ENCODE measurements around the gene CACNA2D2. TPM values are rescaled to one million over a fixed set of nuclear protein-coding genes. Genes with fewer than 3 reads are reported as not detected.

Gene CACNA2D2
- not detected for total RNA-seq

GRCh38 chr3:50503504-50504342 lies at the start of gene CACNA2D2:
TSS of gene CACNA2D2 (minus strand) at chr3:50503634. CDS start at chr3:50503423, 211 bp downstream.

GRCh38 chr3:50358911-50359759 lies 144.3 kb downstream of the CACNA2D2 start, which contains the start of gene TMEM115:
TSS of gene TMEM115 (minus strand) at chr3:50359521. CDS start at chr3:50359063, 458 bp downstream.

GRCh38 chr3:50350527-50351322 lies 152.7 kb downstream of the CACNA2D2 start, which contains the start of the genes CYB561D2 and NPRL2:
TSS of gene CYB561D2 (plus strand) at chr3:50350862. CDS start at chr3:50351434, 572 bp downstream.
TSS of gene NPRL2 (minus strand) at chr3:50350775. CDS start at chr3:50350652, 123 bp downstream.

GRCh38 chr3:50345586-50346234 lies 157.7 kb downstream of the CACNA2D2 start, which contains the start of gene ZMYND10:
TSS of gene ZMYND10 (minus strand) at chr3:50345732. CDS start at chr3:50345579, 153 bp downstream.

GRCh38 chr3:50340448-50341329 lies 162.7 kb downstream of the CACNA2D2 start, which contains the start of gene RASSF1:
TSS of gene RASSF1 (minus strand) at chr3:50340836. CDS start at chr3:50340805, 31 bp downstream.

GRCh38 chr3:50327943-50328691 lies 175.3 kb downstream of the CACNA2D2 start, which contains the start of gene TUSC2:
TSS of gene TUSC2 (minus strand) at chr3:50328223. CDS start at chr3:50328099, 124 bp downstream.

GRCh38 chr3:50322386-50323091 lies 180.9 kb downstream of the CACNA2D2 start, which contains the start of gene HYAL2:
TSS of gene HYAL2 (minus strand) at chr3:50322745. CDS start at chr3:50320489, 2,256 bp downstream.

Small RNAs within 50 kb of the gene (small RNA-seq; reads per million reads assigned to genes)
- 0 to 0.64 reads per million in 2 donors for gene RNA5SP131

Other genes starting within 250 kb of the CACNA2D2 start
- gene SEMA3B, start 234.5 kb downstream of the CACNA2D2 start, total RNA-seq, result 1 to 10 TPM; 3.8 to 5.3 TPM
- gene LSMEM2, start 224.5 kb downstream of the CACNA2D2 start, total RNA-seq, result not detected
- gene IFRD2, start 211.2 kb downstream of the CACNA2D2 start, total RNA-seq, result 100 to 1,000 TPM in 1 of 2 donors, 10 to 100 TPM in 1; 63.7 to 120 TPM
- gene HYAL3, start 204.2 kb downstream of the CACNA2D2 start, total RNA-seq, result 1 to 10 TPM; 5.2 to 6.0 TPM
- 1 to 10 TPM; 4.7 to 5.9 TPM for gene NAA80, start 204.2 kb downstream of the CACNA2D2 start, total RNA-seq
- gene HYAL1, start 200.1 kb downstream of the CACNA2D2 start, total RNA-seq, result 1 to 10 TPM in 1 of 2 donors, under 1 TPM in 1; 0.67 to 1.4 TPM
- 10 to 100 TPM; 47.1 to 53.6 TPM for gene HYAL2, start 180.9 kb downstream of the CACNA2D2 start, total RNA-seq
- gene TUSC2, start 175.4 kb downstream of the CACNA2D2 start, total RNA-seq, result 10 to 100 TPM; 19.3 to 24.1 TPM
- 10 to 100 TPM; 21.3 to 31.0 TPM for gene RASSF1, start 162.8 kb downstream of the CACNA2D2 start, total RNA-seq
- under 1 TPM; 0.67 to 0.69 TPM for gene ZMYND10, start 157.9 kb downstream of the CACNA2D2 start, total RNA-seq
- gene NPRL2, start 152.9 kb downstream of the CACNA2D2 start, total RNA-seq, result 10 to 100 TPM; 24.0 to 24.1 TPM
- 10 to 100 TPM; 16.5 to 31.6 TPM for gene CYB561D2, start 152.8 kb downstream of the CACNA2D2 start, total RNA-seq
- gene TMEM115, start 144.1 kb downstream of the CACNA2D2 start, total RNA-seq, result 10 to 100 TPM; 54.0 to 72.9 TPM
- gene C3orf18, start 64.1 kb upstream of the CACNA2D2 start, total RNA-seq, result 10 to 100 TPM in 1 of 2 donors, 1 to 10 TPM in 1; 7.7 to 14.8 TPM
- 1 to 10 TPM; 6.0 to 6.2 TPM for gene HEMK1, start 65.9 kb upstream of the CACNA2D2 start, total RNA-seq
- gene CISH, start 108.1 kb upstream of the CACNA2D2 start, total RNA-seq, result under 1 TPM; 0.34 to 0.67 TPM
- 10 to 100 TPM; 47.1 to 66.9 TPM for gene MAPKAPK3, start 113.5 kb upstream of the CACNA2D2 start, total RNA-seq
- gene DOCK3, start 171.3 kb upstream of the CACNA2D2 start, total RNA-seq, result under 1 TPM in 1 of 2 donors, not detected in 1; under 0.01 TPM

Measured in melanocyte of skin (primary cell).